Testis (tissue), 3 donors: ENCODE data around the gene CENPP. TPM values are rescaled to one million over a fixed set of nuclear protein-coding genes. Genes with fewer than 3 reads are reported as not detected.
A peak's percentile ranks its signal among the peaks of the same experiment; 100 is the strongest.

Source experiments
- DNase-seq: peaks from one replicate; pipeline ENCODE4 v3.0.0-alpha.2; 2019
- H3K27ac ChIP-seq, 2 donors: fragments of 200-600 bp; sonication (generic); one replicate each; pipeline ENCODE4 v1.5.1; 2019
- H3K27me3 ChIP-seq: fragments of 200-600 bp; sonication (generic); one replicate; pipeline ENCODE4 v1.5.1; 2019
- H3K36me3 ChIP-seq: fragments of 200-600 bp; sonication (generic); one replicate; pipeline ENCODE4 v1.5.1; 2017; ENCODE audit warnings: low read depth; ENCODE audit errors: missing control alignments
- H3K4me1 ChIP-seq: fragments of 200-600 bp; sonication (generic); one replicate; pipeline ENCODE4 v1.5.1; 2019
- H3K4me3 ChIP-seq, 2 donors: fragments of 200-600 bp; sonication (generic); one replicate each; pipeline ENCODE4 v1.5.1; 2017 to 2019
- H3K9me3 ChIP-seq: fragments of 200-600 bp; sonication (generic); one replicate; pipeline ENCODE4 v1.5.1; 2017
- POLR2A ChIP-seq: fragments of 450-650 bp; IDR thresholded peaks from one replicate; pipeline ENCODE4 v1.6.1; 2017; ENCODE audit warnings: antibody characterized with exemption, mild to moderate bottlenecking, moderate library complexity
- WGBS, 2 donors: methylation state at CpG; one replicate each; pipeline ENCODE4 v1.1.5; 2018; 5-methylcytosine and 5-hydroxymethylcytosine counted together
- intact Hi-C: fragments of 100-400 bp; cut with DNase I; formaldehyde crosslinking; loops from one replicate; pipeline ENCODE4 v1.15.1; 2023; ENCODE audit warnings: low total_unique reads
- polyA plus RNA-seq: library from polyadenylated mRNA; stranded (reverse); fragments of 350-450 nt; fragmentation: Illumina TruSeq; extraction: RNeasy Lipid Tissue Mini Kit (QIAGEN cat#74804); gene quantifications from one replicate; pipeline ENCODE4 v1.2.3, GENCODE V29; 2014; ENCODE audit warnings: low read depth, low replicate concordance; ENCODE audit not compliant: insufficient read depth
- total RNA-seq, 2 donors: library from RNA; depleted of rRNA; stranded (reverse); fragments of >200 nt; gene quantifications; one replicate each; pipeline ENCODE4 v1.2.3, GENCODE V29; 2016
- TF ChIP-seq, protein P1 (sequence below), 3 experiments: fragments of 450-650 bp in 2 of 3; fragments of 200-600 bp in 1 of 3; sonication (generic) in 1 of 3; IDR thresholded peaks; one replicate each; pipeline ENCODE4 v1.5.1; 2016 to 2019; ENCODE audit warnings: antibody characterized with exemption in 3 of 3, mild to moderate bottlenecking in 2 of 3, moderate library complexity in 1 of 3

Gene CENPP
- total and polyA plus RNA-seq, 3 donors from 2014 or later: 8.1 to 12.1 (median 9.6) TPM

DNA sequence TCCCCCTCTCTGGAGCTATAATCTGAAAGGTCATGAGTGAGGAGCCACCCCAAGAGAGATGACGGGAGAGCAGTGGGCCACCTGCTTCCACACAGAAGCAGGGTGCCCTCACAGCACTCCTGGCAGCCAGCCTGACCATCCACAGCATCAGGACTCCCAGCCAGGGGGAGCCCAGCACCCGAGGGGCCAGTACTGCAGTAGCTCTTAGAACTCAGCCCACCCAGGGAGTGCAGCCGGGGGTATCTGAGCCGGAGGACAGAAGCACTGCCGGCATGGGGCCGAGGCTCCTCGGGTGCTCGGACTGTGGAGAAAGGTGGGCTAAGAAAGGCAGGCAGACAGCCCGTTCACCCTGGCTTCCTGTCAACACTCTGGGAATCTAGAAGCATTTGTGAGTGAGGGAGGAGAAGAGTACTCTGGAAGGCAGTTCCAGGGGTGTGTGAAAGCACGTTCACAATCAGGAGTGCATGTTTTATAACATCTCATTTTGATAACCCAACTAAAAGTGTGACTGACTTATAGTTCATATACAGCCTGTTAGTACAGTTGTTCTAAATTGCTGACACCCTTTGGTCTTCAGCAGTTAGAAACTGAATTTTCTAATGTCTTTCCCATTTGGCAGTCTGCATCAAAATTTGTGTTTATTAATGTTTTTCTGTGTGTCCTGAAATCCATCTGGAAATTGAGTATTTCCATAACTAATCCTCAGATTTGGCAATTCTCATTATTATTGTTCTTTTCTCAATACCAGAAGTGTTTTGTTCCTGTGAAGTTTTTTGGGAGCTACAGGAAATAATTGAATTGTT is 182.5 kb downstream of the CENPP start:
- H3K27ac ChIP-seq: peak overlapping the region in 1 of 2 donors; percentile 65
- H3K27me3 ChIP-seq: no peaks in the 10 kb centered on the region
- no peak for TF ChIP-seq POLR2A
- TF ChIP-seq, protein P1, sequence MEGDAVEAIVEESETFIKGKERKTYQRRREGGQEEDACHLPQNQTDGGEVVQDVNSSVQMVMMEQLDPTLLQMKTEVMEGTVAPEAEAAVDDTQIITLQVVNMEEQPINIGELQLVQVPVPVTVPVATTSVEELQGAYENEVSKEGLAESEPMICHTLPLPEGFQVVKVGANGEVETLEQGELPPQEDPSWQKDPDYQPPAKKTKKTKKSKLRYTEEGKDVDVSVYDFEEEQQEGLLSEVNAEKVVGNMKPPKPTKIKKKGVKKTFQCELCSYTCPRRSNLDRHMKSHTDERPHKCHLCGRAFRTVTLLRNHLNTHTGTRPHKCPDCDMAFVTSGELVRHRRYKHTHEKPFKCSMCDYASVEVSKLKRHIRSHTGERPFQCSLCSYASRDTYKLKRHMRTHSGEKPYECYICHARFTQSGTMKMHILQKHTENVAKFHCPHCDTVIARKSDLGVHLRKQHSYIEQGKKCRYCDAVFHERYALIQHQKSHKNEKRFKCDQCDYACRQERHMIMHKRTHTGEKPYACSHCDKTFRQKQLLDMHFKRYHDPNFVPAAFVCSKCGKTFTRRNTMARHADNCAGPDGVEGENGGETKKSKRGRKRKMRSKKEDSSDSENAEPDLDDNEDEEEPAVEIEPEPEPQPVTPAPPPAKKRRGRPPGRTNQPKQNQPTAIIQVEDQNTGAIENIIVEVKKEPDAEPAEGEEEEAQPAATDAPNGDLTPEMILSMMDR (IDR thresholded peaks at IDR 0.05): no peak
- H3K9me3 ChIP-seq: no peaks in the 10 kb centered on the region
- WGBS, 2 donors: 45 to 60% methylated on average over 9 to 10 of the region's 10 CpGs
- intact Hi-C loops: no loop called here
- H3K4me1 ChIP-seq: peaks cover 19% of the 10 kb centered on the region
- DNase-seq: no peak
- H3K36me3 ChIP-seq: no peaks in the 10 kb centered on the region
- H3K4me3 ChIP-seq: no peak overlapping the region

DNA sequence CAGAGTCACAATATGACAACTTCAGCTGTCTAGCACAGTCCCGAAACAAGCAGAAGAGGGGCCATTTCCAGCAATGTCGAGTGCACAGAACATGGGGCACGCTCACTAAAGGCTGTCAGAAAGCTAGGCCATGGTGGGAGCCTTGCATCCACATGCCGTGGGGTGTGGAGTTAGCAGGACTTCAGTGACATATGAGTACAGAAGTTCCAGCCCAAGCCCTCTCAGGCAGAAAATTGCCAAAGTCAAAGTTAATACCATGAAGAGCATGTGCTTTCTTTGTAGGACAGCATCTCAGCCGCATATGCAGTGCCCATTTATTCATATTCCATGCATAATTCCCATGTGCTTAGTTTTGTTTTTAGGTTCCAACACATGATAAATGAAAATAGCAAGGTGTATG is 183.3 kb downstream of the CENPP start:
- intact Hi-C loops: no loop called here

DNA sequence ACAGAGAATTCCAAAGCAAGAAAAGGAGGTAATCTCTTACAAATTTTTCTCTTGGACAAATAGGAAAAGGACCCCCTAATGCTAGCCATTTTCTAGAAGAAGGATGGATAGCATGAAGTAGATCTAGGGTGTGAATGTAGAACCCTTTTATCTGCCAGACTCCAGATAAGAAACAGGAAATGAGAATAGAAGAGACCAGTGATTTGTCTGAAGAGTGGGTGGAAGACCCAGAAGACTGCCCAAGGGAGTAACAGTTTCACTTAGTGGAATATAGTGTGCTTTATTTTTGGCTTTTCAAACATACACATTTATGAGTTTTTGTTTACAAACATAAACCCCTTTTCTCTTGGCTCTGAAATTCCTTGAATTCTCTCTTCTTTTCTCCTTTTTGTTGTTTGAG is 185.0 kb downstream of the CENPP start:
- Histone ChIP-seq H3K27me3 (no peaks in the 10 kb centered on the region), H3K36me3 (no peaks in the 10 kb centered on the region), H3K27ac (no peak overlapping the region), H3K9me3 (no peaks in the 10 kb centered on the region), H3K4me1 (peaks cover 12% of the 10 kb centered on the region), H3K4me3 (no peak overlapping the region)
- intact Hi-C loops: no loop called here
- DNase-seq: no peak
- TF ChIP-seq, protein P1 (IDR thresholded peaks at IDR 0.05): no peak
- no peak for TF ChIP-seq POLR2A

More for the DNA sequence above, 183.3 kb downstream of the CENPP start:
- 94% methylated on average over 5 of the region's 5 CpGs for whole genome bisulfite sequencing, 2 donors
- H3K27ac ChIP-seq: no peak overlapping the region
- no peaks in the 10 kb centered on the region for H3K9me3 ChIP-seq
- H3K27me3 ChIP-seq: no peaks in the 10 kb centered on the region
- H3K36me3 ChIP-seq: no peaks in the 10 kb centered on the region
- DNase-seq: no peak
- TF ChIP-seq, protein P1 (IDR thresholded peaks at IDR 0.05): no peak
- no peak for TF ChIP-seq POLR2A
- H3K4me1 ChIP-seq: peaks cover 19% of the 10 kb centered on the region
- H3K4me3 ChIP-seq: no peak overlapping the region

DNA sequence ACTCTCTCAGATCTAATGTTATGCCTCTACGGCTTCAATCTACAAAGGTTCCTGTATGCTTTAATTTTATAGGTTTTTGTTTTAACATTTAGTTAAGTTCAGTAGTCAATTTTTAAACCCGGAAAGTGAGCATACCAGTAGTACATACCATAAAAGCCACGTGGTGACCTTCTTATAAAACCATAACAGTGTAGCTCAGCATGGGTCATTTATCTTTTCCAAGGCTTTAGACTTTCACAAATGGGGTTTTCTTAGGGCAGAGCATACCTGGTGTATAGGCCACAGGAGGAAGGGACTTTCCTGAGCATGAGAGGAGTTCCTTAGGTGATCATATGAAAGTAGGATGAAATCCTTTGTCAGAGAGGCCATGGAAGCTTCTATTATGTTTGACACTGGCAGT is 186.9 kb downstream of the CENPP start:
- Histone ChIP-seq H3K9me3 (no peaks in the 10 kb centered on the region), H3K4me1 (peaks cover 5% of the 10 kb centered on the region), H3K4me3 (no peak overlapping the region), H3K27me3 (no peaks in the 10 kb centered on the region), H3K27ac (no peak overlapping the region), H3K36me3 (no peaks in the 10 kb centered on the region)
- WGBS, 2 donors: 75 to 85% methylated on average over 3 of the region's 3 CpGs
- intact Hi-C loops: no loop called here
- TF ChIP-seq, protein P1 (IDR thresholded peaks at IDR 0.05): no peak
- no peak for TF ChIP-seq POLR2A
- DNase-seq: no peak

DNA sequence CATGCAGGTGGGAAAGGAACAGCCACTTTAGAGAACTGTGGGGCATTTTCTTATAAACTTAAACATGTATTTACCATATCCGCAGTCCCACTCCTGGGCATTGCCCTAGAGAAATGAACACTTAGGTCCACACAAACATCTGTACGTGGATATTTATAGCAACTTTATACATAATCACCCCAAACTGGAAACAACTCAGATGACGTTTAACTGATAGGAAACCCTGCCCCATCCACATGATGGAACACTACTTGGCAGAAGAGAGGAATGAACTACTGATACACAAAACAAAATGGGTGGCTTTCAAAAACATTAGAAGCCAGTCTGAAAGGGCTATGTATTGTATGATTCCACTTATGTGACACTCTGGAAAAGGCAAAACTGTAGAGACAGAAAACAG is 187.6 kb downstream of the CENPP start:
- no peaks in the 10 kb centered on the region for H3K36me3 ChIP-seq
- no peaks in the 10 kb centered on the region for H3K9me3 ChIP-seq
- H3K27me3 ChIP-seq: no peaks in the 10 kb centered on the region
- no peak overlapping the region for H3K4me3 ChIP-seq
- TF ChIP-seq, protein P1 (IDR thresholded peaks at IDR 0.05): no peak
- no peak for TF ChIP-seq POLR2A
- H3K27ac ChIP-seq: no peak overlapping the region
- no peaks in the 10 kb centered on the region for H3K4me1 ChIP-seq
- DNase-seq: no peak
- 71 to 73% methylated on average over 3 of the region's 3 CpGs for WGBS, 2 donors
- intact Hi-C loops: no loop called here
